HG03439 (cell line): ENCODE results near the gene LNX1.

Experiments
- ATAC-seq: cut with Tn5 transposase; IDR thresholded peaks from one replicate; pipeline ENCODE4 v1.9.1; 2021; ENCODE audit warnings: mild to moderate bottlenecking, moderate library complexity; ENCODE audit not compliant: unreplicated experiment

LNX1 gene

DNA sequence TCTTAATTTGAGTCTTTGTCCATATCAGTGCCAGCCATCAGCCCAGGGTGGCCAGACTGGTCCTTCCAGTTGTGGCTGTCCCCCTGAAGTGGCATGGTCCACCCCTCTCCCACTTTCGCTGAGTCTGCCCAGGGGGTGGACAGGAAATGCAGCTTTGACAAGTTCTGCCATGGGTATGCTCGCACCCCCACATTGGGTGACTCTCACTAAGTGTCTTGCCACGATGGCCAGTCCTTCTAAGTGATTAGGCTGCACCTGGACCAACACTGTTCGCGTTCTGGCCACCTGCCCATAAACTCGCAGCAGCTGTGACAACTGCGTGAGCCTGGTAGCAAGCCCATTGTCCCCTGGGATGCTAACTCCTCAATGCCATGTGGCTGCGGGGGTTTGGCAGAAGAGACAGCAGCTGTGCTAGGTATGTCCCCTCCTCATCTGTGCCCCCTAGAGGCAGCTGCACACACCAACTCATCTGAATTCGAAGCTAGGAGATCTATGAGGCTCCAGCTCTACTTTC is 10.0 kb upstream of the LNX1 start:
- peak; percentile 68 for ATAC-seq

GRCh38 chr4:53599632-53600031 is 8.3 kb upstream of the LNX1 start:
- peak; percentile 72 for ATAC-seq

DNA sequence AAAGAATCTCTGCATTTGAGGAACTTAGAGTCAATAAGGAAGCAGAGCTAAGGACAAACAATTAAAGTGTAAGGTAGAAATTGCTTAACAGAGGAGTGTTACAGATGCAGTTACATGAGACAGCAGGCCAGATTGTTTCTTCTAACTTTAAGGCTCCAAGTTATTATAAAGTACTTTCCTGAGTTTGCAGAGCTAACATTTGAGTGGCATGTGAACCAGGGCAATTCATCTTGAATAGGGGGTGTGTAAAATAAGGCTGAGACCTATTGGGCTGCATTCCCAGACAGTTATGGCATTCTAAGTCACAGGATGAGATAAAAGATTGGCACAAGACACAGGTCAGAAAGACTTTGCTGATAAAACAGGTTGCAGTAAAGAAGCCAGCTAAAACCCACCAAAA is 7.6 kb upstream of the LNX1 start:
- no peak for ATAC-seq

GRCh38 chr4:53598483-53598882 is 7.2 kb upstream of the LNX1 start:
- no peak for ATAC-seq

- ATAC-seq, result no peak
Observed at GRCh38 chr4:53596901-53597300, 5.6 kb upstream of the LNX1 start.

- ATAC-seq, result no peak
Observed at GRCh38 chr4:53595834-53596233, 4.5 kb upstream of the LNX1 start.

DNA sequence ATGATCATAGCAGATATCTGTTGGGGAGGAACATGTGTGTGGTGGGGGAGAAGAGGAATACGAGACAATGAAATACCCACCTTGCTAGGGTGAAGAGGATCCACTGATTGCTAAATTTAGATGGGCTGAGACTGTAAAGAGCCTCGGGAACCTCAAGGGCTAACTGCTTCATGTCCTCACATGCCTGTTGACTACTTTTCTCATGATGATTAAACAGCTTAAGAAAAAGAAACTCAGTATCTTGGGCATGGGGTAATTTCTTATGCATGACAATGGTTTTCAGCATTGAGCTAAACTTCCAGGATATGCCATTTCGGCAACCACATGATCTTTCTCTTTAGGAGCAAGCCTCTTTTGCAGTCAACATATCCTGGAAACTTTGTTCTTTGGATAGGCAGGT is 3.9 kb upstream of the LNX1 start:
- ATAC-seq, result no peak

GRCh38 chr4:53593765-53594164 is 2.5 kb upstream of the LNX1 start:
- ATAC-seq, result no peak

- no peak for ATAC-seq
Observed at GRCh38 chr4:53592686-53593501, 1.6 kb upstream of the LNX1 start.

DNA sequence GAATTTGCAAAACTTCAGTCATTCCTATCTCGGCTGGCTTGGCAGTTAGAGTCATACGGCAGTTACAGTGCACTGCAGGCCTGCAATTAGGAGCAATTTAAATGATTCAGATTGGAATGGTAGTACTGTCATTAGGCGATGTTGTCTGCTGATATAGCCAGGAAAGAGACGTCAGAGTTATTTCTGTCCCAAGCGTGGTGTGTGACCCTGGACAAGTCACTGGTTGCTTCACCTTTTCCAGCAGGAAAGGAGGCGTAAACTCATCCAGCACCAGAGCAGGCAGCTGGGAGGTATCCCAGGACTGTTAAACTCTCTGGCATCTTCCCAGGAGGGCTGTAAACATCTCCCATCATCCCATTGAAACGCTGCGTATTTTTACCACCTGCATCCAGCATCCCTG is 836 bp upstream of the LNX1 start:
- no peak for ATAC-seq

- no peak for ATAC-seq
Observed at GRCh38 chr4:53590187-53590586, 1.1 kb downstream of the LNX1 start.

DNA sequence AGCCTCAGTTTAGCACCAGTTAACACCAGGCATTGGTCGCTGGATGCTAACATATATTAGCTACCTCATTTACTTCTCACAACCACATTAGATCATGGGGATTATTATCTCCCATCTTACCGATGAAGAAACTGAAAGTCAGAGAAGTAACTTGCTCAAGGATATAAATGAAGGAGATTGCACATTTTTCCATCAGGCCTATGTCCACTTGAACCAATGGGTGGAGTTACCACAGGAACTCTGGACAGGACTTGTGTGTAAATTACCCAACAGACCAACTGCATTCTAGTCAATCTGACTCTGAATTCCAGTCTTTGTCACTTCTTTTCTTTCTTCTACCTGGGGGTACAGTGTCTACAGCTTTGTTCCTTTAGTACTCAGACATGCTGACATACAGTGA is 1.8 kb downstream of the LNX1 start:
- no peak for ATAC-seq

- ATAC-seq, result no peak
Observed at GRCh38 chr4:53587135-53587534, 4.2 kb downstream of the LNX1 start.

- ATAC-seq, result no peak
Observed at GRCh38 chr4:53586121-53586816, 5.0 kb downstream of the LNX1 start.

DNA sequence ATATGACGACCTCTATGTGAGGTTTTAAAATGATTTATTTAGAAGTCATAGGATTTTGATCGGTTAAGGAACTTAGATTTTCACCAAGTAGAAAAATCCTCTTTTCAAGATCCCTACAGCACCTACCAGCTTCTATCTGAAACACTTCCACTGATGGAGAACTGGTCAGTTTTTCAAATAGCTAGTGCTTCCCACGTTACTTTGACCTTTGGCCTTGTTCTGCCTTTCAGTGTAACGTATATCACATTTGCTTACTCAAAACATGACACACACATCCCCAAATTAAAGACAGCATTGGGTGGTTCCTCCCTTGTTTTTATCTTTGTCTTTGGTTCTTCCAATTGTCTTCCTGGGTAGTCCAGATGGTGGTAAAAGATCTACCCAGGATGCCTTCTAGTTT is 6.6 kb downstream of the LNX1 start:
- ATAC-seq, result no peak

DNA sequence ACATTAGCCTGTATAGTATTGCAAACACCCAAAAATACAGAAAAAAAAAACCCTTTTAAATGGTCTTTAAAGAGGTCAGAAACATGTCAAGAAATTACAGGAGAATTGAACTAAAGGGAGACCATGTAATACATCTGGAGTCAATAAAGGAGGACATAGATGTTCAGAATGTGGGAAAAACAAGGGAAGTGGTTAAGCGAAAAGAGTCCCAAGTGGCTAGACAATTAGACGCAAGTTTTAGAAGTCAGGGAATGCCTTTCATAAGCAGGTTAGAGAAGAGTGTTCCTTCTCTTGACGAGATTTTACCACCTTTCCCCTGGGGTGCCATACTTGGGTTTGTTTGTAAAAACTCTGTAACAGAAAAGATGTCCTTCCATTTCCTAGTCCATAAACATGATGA is 7.8 kb downstream of the LNX1 start:
- no peak for ATAC-seq

- no peak for ATAC-seq
Observed at GRCh38 chr4:53582194-53582593, 9.1 kb downstream of the LNX1 start.

DNA sequence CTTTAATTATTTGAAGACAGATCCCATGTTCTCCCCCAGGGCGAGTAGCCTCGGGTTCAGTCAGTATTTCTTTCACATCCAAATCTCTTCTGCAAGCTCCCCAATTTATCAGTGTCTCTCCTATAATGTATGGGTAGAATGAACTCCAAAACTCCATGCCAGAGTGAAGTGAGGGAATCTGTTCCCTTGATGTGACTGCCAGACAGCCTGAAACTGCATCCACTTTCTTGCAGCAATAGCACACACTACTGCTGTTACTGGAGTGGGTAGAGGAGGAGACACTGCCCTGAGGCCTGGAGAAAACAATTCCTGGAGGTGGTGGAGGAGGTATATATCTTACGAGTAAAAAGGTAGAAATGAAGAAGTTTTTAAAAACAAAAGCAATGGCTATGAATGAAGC is 11.0 kb downstream of the LNX1 start:
- no peak for ATAC-seq

DNA sequence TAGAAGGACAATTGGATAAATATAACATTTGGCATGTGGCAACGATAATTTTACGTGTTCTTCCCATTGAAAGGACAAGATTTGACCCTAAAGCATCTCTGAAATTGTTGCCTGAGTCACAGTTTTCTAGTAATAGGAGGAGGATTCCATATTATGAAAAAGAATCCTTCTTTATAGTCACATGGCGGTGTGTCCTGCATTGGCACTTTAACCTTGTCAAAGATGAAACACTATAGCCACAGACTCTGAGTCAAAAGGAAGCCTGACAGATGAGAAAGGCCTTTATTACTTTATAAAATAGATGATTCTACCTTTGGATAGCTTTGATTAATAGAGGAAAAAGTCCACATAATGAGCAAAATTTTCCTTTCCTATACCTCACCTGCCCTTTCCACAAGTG is 11.5 kb downstream of the LNX1 start:
- ATAC-seq, result no peak

DNA sequence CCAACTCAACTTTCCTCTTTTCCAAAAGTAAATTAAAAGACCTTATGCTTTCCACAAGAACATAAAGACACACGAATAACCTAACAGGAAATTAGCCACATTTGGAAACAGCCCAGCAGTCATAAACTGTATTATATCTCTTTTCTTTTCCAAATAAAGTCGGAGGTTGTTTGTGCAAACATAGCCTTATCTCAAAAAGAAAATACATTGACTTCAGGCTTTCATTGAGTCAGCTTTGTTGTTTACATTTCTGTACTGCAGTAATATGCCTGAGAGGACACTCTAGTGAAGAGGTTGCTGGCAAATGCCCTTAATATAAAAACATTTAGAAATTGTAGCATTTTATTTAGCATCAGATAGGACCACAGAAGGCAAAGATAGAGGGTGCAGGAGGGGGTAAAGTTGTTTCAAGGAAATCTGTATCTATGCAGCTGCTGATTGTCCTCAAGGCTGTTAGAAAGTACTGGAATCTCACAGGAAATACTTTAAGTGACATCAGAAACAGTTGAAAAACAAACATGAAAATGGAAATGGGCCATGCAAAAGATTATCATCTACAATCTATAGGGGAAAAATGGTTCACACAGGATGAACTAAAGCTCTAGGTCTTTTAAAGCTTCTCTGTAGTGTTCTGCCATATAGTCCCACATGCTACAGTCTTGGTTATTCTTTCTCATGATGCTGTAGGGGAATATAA is 14.5 kb downstream of the LNX1 start:
- ATAC-seq, result no peak

- no peak for ATAC-seq
Observed at GRCh38 chr4:53576071-53576617, 15.1 kb downstream of the LNX1 start.
